ENCODE results near the gene ZNF823.

GRCh38 chr19:11780431-11781020 lies 41.8 kb upstream of the ZNF823 start:
- TF ChIP-seq BMI1 (IDR thresholded peaks at IDR 0.05; ENCODE audit: low read length): no peak
- no peak for TF ChIP-seq ESRRA (IDR thresholded peaks at IDR 0.05; ENCODE audit: borderline replicate concordance, low read depth)
- TF ChIP-seq PCBP1 (IDR thresholded peaks at IDR 0.05; ENCODE audit: low read depth, low read length, poor library complexity, severe bottlenecking): no peak
- TF ChIP-seq TAF1 (IDR thresholded peaks at IDR 0.05; ENCODE audit: control insufficient read depth, extremely low read depth, insufficient read depth, low read length, severe bottlenecking): no peak
- no peak for TF ChIP-seq ZKSCAN1 (IDR thresholded peaks at IDR 0.05; ENCODE audit: low read depth, low read length)

Measured in K562 (cell line).